Measurements from ENCODE around the gene MAN1C1.
"Not testable (repeated sequence)": the region's sequence is repeated elsewhere in the genome, so short reads cannot be mapped to it uniquely, and the experiment has no call there.

The MAN1C1 gene

DNA sequence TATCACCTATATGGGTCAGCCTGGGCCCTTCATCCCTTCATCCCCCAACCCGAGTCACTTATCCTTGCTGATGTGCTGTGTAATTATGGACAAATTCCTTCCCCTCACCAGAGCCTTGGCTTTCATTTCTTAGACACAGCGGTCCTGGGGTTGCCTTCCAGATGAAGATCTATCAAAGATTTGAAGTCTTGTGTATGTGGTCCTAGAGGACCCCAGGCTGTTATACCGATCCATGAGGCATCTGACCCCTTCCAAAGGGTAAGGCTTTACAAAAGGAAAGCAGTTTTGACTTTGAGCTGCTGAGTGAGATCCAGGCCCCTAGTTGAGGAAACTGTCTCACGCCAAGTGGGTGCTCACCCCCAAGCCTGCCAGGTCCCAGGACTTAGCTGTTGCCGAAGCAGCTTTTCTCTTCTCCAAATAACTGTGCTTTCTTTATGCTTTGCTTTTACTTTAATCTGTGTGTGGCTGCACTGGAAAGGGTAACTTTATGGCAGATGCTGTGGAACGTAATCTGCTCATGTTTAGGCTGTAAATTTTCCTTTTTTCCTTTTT is 37.6 kb downstream of the MAN1C1 start:
- TF ChIP-seq, protein P1, sequence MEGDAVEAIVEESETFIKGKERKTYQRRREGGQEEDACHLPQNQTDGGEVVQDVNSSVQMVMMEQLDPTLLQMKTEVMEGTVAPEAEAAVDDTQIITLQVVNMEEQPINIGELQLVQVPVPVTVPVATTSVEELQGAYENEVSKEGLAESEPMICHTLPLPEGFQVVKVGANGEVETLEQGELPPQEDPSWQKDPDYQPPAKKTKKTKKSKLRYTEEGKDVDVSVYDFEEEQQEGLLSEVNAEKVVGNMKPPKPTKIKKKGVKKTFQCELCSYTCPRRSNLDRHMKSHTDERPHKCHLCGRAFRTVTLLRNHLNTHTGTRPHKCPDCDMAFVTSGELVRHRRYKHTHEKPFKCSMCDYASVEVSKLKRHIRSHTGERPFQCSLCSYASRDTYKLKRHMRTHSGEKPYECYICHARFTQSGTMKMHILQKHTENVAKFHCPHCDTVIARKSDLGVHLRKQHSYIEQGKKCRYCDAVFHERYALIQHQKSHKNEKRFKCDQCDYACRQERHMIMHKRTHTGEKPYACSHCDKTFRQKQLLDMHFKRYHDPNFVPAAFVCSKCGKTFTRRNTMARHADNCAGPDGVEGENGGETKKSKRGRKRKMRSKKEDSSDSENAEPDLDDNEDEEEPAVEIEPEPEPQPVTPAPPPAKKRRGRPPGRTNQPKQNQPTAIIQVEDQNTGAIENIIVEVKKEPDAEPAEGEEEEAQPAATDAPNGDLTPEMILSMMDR (IDR thresholded peaks at IDR 0.05; ENCODE audit: borderline replicate concordance, insufficient read depth, low read depth, low read length), result no peak
- no peak overlapping the region for H3K4me3 ChIP-seq (ENCODE audit: low read depth, low read length)

DNA sequence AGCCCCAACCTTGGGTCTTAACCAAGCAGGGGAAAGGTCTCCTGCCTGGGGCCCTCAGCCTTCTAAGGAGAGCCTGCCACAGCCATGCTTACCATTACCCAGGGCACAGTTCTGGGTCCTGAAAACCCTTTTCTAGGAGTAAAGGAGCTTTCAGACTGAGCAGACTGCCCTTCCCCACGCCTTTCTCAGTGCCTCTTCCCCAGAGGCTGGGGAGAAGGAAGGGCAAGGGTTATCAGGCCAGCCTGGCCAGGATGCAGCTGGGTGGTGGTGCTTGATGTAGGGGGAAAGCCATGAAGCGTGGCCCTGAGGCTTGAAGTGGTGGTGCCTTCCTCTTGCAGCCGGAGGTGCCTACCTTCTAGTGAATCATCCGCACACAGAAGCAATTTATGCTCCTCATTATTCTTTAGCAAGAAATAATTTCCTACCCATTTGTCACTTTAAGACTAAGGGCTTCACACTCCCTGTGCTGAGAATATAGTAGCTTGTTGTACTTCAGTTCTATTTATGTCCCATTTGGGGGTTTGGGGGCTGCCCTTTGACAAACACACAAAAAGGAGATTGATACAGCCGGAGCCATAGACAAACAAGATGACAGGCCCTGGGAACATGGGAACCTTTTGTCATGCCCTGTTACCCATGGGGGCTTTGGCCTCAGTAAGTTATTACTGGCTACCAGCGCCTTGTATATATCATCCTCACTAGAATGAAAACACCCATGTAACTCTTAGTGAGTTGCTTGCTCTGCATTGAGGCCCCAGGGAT is 40.7 kb downstream of the MAN1C1 start:
- no peak overlapping the region for H3K4me3 ChIP-seq (ENCODE audit: low read depth, low read length)
- TF ChIP-seq, protein P1 (IDR thresholded peaks at IDR 0.05; ENCODE audit: borderline replicate concordance, insufficient read depth, low read depth, low read length), result no peak

DNA sequence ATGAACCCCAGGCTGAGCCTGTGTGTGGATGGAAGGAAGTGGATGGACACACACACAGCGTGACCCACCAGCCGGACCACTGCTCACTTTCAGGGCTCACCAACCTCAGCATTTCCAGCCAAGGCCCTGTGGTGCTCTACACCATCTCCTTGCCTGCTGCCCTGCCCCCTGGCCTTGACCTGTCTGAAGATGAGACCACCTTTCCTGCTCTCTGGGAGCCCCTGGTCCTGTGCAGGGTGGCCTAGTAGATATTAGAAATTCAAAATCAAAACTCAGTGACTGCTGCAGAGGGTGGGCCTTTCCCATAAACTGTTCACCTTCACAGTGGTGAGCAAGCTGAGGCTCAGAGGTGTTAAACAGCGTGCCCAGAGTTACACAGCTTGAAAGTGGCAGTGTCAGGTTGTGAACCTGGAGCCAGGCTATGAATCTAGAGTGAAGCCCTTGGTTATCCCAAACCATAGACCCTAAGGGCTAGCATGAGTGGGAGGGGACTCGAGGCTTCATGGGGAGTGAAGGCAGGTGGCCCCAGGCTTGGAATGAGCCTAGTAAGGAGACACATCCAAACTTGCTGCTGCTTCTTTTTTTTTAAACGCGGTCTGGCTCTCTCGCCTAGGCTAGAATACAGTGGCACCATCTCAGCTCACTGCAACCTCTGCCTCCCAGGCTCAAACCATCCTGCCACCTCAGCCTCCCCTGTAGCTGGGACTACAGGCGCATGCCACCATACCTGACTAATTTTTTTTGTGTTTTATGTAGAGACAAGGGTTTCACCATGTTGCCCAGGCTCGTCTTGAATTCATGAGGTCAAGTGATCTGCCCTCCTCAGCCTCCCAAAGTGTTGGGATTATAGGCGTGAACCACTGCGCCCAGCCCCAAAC is 41.5 kb downstream of the MAN1C1 start:
- TF ChIP-seq, protein P1 (IDR thresholded peaks at IDR 0.05; ENCODE audit: borderline replicate concordance, insufficient read depth, low read depth, low read length), result no peak
- H3K4me3 ChIP-seq (ENCODE audit: low read depth, low read length), result no peak overlapping the region

DNA sequence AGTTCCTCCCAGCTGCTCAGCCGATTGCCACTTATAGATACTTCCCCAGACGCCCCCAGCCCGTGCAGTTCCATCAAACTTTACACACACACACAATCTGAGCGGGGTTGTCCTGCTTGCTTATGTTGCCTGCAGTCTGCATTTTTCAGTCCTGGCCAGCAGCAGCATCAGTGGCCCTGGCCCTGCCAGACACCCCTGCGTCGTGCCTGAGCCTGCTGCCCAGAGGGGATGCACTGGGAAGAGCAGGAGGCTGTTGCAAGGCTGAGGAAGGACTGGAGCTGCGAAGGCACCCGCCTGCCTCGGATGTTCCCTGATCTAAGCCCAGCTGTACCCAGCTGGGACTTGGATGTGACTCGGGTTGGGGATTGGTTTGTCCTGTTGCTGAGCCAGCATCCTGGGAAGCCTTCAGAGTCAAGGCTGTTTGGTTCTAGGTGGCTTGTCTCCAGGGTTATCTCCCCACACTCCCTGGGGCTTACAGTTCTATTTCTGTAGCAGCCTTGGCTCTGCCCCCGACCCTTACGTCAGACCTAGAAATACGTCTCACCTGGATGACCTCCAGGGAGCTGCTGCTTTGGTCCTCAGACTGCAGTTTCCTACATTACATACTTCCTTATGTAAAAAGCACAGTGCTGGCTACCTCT is 42.3 kb downstream of the MAN1C1 start:
- H3K4me3 ChIP-seq (ENCODE audit: low read depth, low read length), result no peak overlapping the region
- TF ChIP-seq, protein P1 (IDR thresholded peaks at IDR 0.05; ENCODE audit: borderline replicate concordance, insufficient read depth, low read depth, low read length), result no peak

DNA sequence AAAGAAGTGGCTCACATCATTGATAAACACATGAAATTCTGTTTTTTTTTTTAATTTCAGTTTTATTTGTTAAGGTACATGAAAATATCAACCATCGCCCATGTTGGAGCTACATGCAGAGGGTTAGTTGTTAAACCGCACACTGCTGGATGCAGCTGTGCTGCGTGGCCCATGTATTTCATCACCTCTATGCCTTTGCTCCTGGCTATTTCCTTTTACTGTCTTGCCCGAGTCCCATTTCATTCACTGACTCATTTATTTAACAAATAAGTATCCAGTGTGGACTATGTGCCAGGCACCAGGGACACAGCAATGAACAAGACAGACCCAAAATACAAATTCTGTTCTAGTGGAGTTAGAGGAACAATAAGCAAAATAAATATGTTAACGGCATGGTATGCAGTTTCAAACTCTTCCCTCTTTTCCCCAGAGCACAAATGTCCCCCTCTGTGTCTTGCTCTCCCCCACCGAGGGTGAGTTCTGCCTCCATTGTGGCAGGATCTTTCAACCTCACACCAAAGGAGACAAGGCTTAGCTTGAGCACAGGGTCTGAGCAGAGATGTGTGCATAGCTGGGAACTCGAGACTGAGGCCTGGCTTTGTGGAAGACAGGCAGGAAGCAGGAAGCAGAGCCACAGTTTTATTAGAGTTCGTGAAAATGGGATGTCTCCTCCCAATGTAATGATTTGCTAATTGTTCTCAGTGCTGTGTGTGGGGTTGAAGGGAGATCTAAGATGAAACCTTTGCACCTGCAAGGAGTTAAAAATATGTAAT is 44.6 kb downstream of the MAN1C1 start:
- H3K4me3 ChIP-seq (ENCODE audit: low read depth, low read length), result no peak overlapping the region
- TF ChIP-seq, protein P1 (IDR thresholded peaks at IDR 0.05; ENCODE audit: borderline replicate concordance, insufficient read depth, low read depth, low read length), result no peak

DNA sequence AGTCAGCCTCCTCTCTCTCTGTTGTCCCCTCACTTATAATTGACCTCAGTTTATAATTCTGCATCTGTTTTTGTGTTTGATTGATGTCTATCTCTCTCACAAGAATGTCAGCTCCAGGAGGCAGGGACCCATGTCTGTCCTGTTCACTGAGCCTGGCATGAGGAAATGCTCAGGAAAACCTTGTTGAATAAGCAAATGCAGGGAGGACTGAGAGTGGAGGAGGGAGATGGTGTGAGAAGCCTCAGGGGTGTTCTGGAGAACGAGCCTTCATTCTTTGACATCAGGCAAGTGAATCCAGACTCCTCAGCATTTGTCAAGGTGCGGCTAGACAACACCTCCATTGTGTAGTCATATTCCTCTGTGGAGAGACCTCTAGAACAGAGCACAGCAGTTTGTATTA is 45.5 kb downstream of the MAN1C1 start:
- TF ChIP-seq, protein P1 (IDR thresholded peaks at IDR 0.05; ENCODE audit: borderline replicate concordance, insufficient read depth, low read depth, low read length), result no peak
- H3K4me3 ChIP-seq (ENCODE audit: low read depth, low read length), result no peak overlapping the region

DNA sequence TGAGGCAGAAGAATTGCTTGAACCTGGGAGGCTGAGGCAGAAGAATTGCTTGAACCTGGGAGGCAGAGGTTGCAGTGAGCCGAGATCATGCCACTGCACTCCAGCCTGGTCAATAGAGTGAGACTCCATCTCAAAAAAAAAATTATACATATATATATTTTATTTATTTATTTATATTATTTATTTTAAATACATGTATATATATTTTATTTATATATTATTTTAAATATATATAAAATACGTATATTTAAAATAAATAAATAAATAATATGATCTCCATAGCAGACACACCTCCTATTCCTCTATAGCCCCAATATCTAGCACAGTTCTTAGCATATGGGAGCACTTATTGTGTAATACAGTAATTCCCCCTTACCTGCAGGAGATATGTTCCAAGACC is 46.4 kb downstream of the MAN1C1 start:
- H3K4me3 ChIP-seq (ENCODE audit: low read depth, low read length), result not testable (repeated sequence)

Measured in GM12875 (cell line).